NCI-H2196 (cell line): ENCODE measurements around the gene SGF29.
"Not testable (repeated sequence)": the region's sequence is repeated elsewhere in the genome, so short reads cannot be mapped to it uniquely, and the experiment has no call there.

Experiments used
- DNase-seq: peaks from one replicate; lab custom pipeline; 2025; ENCODE audit not compliant: unreplicated experiment; lab: John Stamatoyannopoulos, UW

The SGF29 gene

GRCh38 chr16:28592979-28593553, 39.3 kb downstream of the SGF29 start:
- no peak for DNase-seq

GRCh38 chr16:28595451-28595850, 41.7 kb downstream of the SGF29 start:
- DNase-seq: not testable (repeated sequence)

- no peak for DNase-seq
Observed at GRCh38 chr16:28596115-28596630, 42.5 kb downstream of the SGF29 start.

GRCh38 chr16:28596840-28597691, 43.3 kb downstream of the SGF29 start, which contains the start of gene SULT1A2:
TSS of gene SULT1A2 (minus strand) at chr16:28597050. CDS start at chr16:28595930, 1,120 bp downstream.
- DNase-seq: no peak

GRCh38 chr16:28597692-28598261, 44.1 kb downstream of the SGF29 start:
- DNase-seq: no peak

- not testable (repeated sequence) for DNase-seq
Observed at GRCh38 chr16:28599377-28600285, 45.9 kb downstream of the SGF29 start.

- DNase-seq: not testable (repeated sequence)
Observed at GRCh38 chr16:28600965-28601364, 47.2 kb downstream of the SGF29 start.

GRCh38 chr16:28601589-28601988, 47.9 kb downstream of the SGF29 start:
- DNase-seq: not testable (repeated sequence)

GRCh38 chr16:28602062-28602461, 48.3 kb downstream of the SGF29 start:
- DNase-seq: not testable (repeated sequence)

DNA sequence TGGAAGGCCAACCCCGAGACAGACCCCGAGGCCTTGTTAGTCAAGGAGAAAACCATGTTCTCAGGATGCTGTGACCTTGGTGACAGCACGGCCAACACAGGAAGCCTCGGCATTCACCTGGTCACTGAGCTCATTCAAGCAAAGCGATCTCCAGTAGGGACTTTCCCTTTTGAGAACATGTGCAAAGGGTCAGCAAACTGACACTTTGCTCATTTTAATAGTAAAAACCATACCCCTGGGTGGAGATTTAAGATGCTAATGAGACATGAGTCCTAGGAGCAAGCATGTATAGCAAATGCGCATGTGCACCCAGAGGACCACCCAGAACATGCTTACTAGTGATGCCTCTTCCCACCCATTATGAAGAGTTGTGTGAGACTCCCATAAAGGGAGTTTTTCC, 48.8 kb downstream of the SGF29 start:
- no peak for DNase-seq

DNA sequence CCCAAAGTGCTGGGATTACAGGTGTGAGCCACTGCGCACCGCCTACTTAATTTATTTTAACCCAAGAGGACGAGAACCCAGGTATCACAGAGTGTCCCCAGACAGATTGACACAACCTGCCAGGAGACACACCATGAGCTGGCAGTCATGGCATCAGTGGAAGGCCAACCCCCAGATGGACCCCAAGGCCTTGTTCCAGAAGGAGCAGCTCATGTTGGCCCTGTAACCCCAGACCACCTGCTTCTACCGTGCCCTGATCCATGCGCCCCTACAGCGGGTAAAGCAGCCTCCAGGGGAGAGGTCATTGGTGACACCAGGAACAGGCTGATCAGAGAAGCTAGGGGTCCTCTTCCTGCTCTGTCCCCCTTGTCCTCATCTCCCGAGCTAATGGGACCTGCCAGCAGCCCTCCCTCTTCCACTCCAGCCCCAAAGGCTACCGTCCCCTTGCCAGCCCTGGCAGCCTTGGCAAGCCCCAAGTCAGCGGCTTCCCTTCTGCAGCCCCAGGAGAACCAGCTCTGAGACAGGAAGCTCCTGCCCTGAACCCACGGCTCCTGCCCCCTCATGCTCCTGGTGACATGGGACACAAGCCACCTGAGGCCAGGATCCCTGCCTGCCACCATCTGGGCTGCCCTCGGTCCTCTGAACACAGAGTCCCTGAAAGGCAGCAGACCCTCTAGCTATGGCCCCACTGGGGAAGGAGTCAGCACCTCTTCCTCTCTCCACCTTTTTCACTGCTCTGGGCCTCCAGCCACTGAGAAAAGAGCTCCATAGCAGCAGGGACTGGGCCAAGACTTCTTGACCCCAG, 49.9 kb downstream of the SGF29 start:
- DNase-seq: no peak

GRCh38 chr16:28604186-28604565, 50.5 kb downstream of the SGF29 start:
- no peak for DNase-seq

DNA sequence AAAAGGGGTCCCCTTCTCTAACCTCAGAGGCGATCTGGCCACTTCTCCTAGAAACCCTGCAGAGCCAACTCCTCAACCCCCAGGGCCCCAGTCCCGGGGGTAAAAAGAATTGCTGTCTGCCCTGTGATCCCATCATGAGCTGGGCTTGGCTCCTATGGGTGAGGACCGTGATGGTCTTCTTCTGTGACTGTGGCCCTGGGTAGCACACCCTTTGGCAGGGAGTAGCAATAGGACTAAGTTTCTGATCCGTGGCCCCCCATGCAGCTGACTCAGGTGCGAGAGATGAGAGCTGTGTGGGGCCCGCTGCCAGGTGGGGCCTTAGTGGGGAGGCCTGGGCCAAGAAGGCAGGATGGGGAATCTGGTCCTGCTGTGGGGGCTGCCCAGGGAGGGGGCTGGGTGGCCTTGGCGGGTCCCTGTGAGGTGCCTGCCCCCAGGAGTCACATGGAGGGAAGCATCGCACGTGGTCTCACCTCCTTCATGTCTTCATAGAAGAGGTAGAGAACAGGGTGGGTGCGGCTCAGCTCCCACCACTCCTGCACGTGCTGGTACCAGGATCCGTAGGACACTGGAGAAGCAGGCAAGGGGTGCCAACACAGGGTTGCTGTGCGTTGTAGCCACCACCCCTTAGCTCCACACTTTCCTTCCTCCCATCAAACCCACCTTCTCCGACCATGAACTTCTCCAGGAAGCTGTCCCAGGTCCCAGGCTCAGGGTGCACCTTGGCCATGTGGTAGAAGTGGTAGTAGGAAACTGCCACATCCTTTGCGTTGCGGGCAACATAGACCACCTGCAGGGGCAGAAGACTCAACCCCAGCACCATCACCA, 52.8 kb downstream of the SGF29 start:
- DNase-seq: no peak

GRCh38 chr16:28607116-28607623, 53.5 kb downstream of the SGF29 start:
- DNase-seq: no peak

DNA sequence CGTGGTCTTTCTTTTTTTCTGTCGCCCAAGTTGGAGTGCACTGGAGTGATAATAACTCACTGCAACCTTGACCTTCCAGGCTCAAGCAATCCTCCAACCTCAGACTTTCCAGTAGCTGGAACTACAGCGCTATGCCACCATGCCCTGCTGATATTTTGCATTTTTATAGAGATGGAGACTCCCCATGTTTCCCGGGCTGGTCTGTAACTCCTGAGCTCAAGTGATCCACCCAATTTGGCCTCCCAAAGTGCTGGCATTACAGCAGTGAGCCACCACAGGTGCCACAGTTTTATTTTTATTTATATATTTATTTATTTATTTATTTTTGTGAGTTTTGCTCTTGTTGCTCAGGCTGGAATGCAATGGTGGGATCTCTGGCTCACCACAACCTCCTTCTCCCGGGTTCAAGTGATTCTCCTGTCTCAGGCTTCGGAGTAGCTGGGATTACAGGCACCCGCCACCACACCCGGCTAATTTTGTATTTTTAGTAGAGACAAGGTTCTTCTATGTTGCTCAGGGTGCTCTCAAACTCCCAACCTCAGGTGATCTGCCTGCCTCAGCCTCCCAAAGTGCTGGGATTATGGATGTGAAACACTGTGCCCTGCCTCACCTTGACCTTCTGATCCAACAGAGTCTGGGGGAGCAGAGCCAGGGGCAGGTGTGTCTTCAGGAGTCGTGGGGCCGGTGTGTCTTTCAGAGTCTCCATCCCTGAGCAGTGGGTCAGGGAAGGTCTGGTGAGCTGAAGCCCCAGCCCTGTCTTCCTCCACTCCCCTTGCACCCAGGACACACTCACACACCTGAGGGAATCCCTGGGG, 54.2 kb downstream of the SGF29 start:
- not testable (repeated sequence) for DNase-seq

- not testable (repeated sequence) for DNase-seq
Observed at GRCh38 chr16:28608496-28608808, 54.7 kb downstream of the SGF29 start.

GRCh38 chr16:28608867-28609596, 55.3 kb downstream of the SGF29 start:
- DNase-seq: not testable (repeated sequence)
